Measurements from ENCODE around the gene TNFRSF25. TPM values are rescaled to one million over a fixed set of nuclear protein-coding genes. Genes with fewer than 3 reads are reported as not detected.
A peak's percentile ranks its signal among the peaks of the same experiment; 100 is the strongest.

Gene TNFRSF25
- total and polyA plus RNA-seq, 9 of the 15 experiments (the other 6 are each of a cell fraction or from before 2014, with no cell fraction given), result 0.24 to 0.49 TPM; not detected in 7

GRCh38 chr1:6491480-6491962 is 25.5 kb upstream of the TNFRSF25 start, which contains the start of gene PLEKHG5:
Gene PLEKHG5 (minus strand): TSS chr1:6491667. CDS start chr1:6477571, 14,096 bp downstream.
- POLR2A ChIA-PET, result interaction anchor here (0.6 to 2.0 kb wide), 4 partner anchors 9 to 234 kb away, joined by 4 to 8 read pairs (median 4); no protein-coding TSS in a partner anchor
- in situ Hi-C loops (cut with MboI), result loop anchor here (10.0 to 25.0 kb wide), 2 partner anchors 143 to 721 kb away; no protein-coding TSS in a partner anchor

More at GRCh38 chr1:6491480-6491962, 25.5 kb upstream of the TNFRSF25 start, which contains the start of gene PLEKHG5:
- Histone ChIP-seq H3K36me3 (ENCODE audit: control insufficient read depth, insufficient read depth, low read length) (no peaks in the 10 kb centered on the region), H4K20me1 (replicated peaks; ENCODE audit: control insufficient read depth, insufficient read depth, low read length) (peaks cover 32% of the 10 kb centered on the region), H3K4me1 (replicated peaks in 1 of 2; ENCODE audit: control insufficient read depth in 2 of 2, insufficient read depth in 2 of 2, low read length in 2 of 2) (peaks cover 4 to 34% of the 10 kb centered on the region in 2 experiments; a peak in 2 of 5 replicates), H3K4me2 (ENCODE audit: insufficient read depth, low read length) (peak within 1 kb of the TSS; percentile 79; the same call in 1 of the 2 replicates), H3K9ac (ENCODE audit: insufficient read depth in 1 of 2, low read depth in 2 of 2, low read length in 2 of 2) (peak within 1 kb of the TSS in 1 of 2 experiments; percentile 66; a peak in 2 of 4 replicates), H3K9me1 (ENCODE audit: control insufficient read depth, insufficient read depth, low read length) (peaks cover 4% of the 10 kb centered on the region), H3K79me2 (ENCODE audit: control insufficient read depth, insufficient read depth, low read length) (no peaks in the 10 kb centered on the region), H3K27ac (ENCODE audit: extremely low read depth, low read depth, low read length) (no peak within 1 kb of the TSS), H2AFZ (ENCODE audit: low read depth, low read length) (peak within 1 kb of the TSS; percentile 80), H3K27me3 (ENCODE audit: control insufficient read depth in 2 of 2, insufficient read depth in 2 of 2, low read length in 2 of 2) (peaks cover 19 to 71% of the 10 kb centered on the region in 2 experiments; a peak in 4 of 5 replicates), H3K4me3 (peak within 1 kb of the TSS; percentile 40), H3K9me3 (replicated peaks; ENCODE audit: control insufficient read depth, insufficient read depth, low read depth, low read length) (no peaks in the 10 kb centered on the region)
- DNase-seq (ENCODE audit: extremely low read depth in 1 of 4, low spot score in 3 of 4) (no peak), ATAC-seq (no peak), FAIRE-seq (no peak)
- WGBS (ENCODE audit: insufficient coverage, low coverage, missing lambda C conversion rate), result 28% methylated on average over 6 of the region's 6 CpGs
- TF ChIP-seq ELF4 (CRISPR knock-in tag; IDR thresholded peaks at IDR 0.05) (0 out of 2 replicates have a peak, but pooled peaks have one; percentile 12), ZNF282 (CRISPR knock-in tag; IDR thresholded peaks at IDR 0.05) (no peak), PRDM10 (IDR thresholded peaks at IDR 0.05; ENCODE audit: partially characterized antibody) (peak; percentile 4)
- no TSS peak for BruUV-seq (replicated peaks)
- CTCF ChIA-PET (ENCODE audit: low intra/inter-chr PET ratio), result no interaction called here
- intact Hi-C loops (cut with micrococcal nuclease), result no loop called here
